Nephron (organoid): ENCODE measurements around the gene SLCO3A1.

ENCODE experiments used
- H3K27ac Mint-ChIP-seq, 3 experiments: 2 replicates each; pipeline ENCODE4 v1.8.0; 2020; ENCODE audit warnings: mixed read lengths in 3 of 3, mild to moderate bottlenecking in 2 of 3, moderate library complexity in 1 of 3
- H3K27me3 Mint-ChIP-seq: 2 replicates; pipeline ENCODE4 v1.8.0; 2021; ENCODE audit warnings: low read depth, mild to moderate bottlenecking, moderate library complexity, mixed read lengths
- H3K36me3 Mint-ChIP-seq: 2 replicates; pipeline ENCODE4 v1.8.0; 2020; ENCODE audit warnings: low read depth, mixed read lengths
- H3K4me1 Mint-ChIP-seq: 2 replicates; pipeline ENCODE4 v1.8.0; 2020; ENCODE audit warnings: mixed read lengths
- H3K4me3 Mint-ChIP-seq, 3 experiments: 2 replicates each; pipeline ENCODE4 v1.8.0; 2020; ENCODE audit warnings: mild to moderate bottlenecking in 3 of 3, mixed read lengths in 3 of 3, moderate library complexity in 2 of 3
- H3K9me3 Mint-ChIP-seq: 2 replicates; pipeline ENCODE4 v1.8.0; 2020; ENCODE audit warnings: mixed read lengths
- TF ChIP-seq, protein P1 (sequence below), 3 experiments: fragments of 200-600 bp; sonication (generic); IDR thresholded peaks; one replicate each; pipeline ENCODE4 v1.5.0; 2021; ENCODE audit warnings: antibody characterized with exemption in 3 of 3; ENCODE audit not compliant: unreplicated experiment in 3 of 3

Gene SLCO3A1

DNA sequence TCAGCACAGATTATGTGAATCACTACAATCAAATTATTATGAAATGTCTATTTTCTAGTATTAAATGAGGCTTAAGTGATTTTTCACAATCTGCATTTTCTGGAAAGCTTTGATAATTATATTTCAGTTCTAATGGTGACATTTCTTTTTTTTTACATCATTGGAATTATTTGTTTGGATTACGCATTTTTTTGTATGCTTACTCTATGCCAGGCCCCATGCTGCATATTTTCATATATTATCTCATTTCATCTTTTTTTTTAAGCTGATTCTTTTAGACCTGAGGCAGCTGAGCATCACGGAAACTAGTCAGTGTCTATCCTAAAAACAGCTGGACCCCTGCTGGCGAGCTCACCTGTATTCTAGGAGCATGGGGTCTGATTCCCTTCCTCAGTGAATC, 31.1 kb downstream of the SLCO3A1 start:
- H3K4me1 Mint-ChIP-seq: peaks cover 22% of the 10 kb centered on the region
- H3K27me3 Mint-ChIP-seq: peaks cover 9% of the 10 kb centered on the region
- H3K36me3 Mint-ChIP-seq: no peaks in the 10 kb centered on the region
- H3K9me3 Mint-ChIP-seq: no peaks in the 10 kb centered on the region
- H3K27ac Mint-ChIP-seq: no peak overlapping the region
- H3K4me3 Mint-ChIP-seq: no peak overlapping the region
- TF ChIP-seq, protein P1, sequence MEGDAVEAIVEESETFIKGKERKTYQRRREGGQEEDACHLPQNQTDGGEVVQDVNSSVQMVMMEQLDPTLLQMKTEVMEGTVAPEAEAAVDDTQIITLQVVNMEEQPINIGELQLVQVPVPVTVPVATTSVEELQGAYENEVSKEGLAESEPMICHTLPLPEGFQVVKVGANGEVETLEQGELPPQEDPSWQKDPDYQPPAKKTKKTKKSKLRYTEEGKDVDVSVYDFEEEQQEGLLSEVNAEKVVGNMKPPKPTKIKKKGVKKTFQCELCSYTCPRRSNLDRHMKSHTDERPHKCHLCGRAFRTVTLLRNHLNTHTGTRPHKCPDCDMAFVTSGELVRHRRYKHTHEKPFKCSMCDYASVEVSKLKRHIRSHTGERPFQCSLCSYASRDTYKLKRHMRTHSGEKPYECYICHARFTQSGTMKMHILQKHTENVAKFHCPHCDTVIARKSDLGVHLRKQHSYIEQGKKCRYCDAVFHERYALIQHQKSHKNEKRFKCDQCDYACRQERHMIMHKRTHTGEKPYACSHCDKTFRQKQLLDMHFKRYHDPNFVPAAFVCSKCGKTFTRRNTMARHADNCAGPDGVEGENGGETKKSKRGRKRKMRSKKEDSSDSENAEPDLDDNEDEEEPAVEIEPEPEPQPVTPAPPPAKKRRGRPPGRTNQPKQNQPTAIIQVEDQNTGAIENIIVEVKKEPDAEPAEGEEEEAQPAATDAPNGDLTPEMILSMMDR (IDR thresholded peaks at IDR 0.05; ENCODE audit: unreplicated experiment in 3 of 3): no peak

DNA sequence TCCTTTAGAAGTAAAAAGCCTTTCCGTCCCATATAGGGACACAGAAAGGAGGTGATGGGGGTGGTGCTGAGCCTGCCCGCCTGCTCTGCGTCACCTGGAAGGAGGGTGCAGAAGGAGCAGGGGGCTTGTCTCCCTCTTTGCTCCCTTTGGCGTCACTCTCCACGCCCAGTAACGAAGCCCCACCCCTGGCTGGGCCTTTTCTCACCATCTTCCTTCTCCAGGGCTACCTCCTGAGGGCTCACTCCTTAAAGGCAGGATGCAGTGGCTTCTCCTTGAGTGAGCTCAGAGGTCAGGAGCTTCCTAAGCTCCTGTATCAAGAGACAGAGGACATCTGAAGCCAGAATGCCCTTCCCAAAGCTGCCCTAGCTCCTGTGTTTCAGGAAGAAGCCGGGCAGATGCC, 31.5 kb downstream of the SLCO3A1 start:
- TF ChIP-seq, protein P1 (IDR thresholded peaks at IDR 0.05; ENCODE audit: unreplicated experiment in 3 of 3): no peak
- Mint-ChIP-seq H3K4me1 (peaks cover 22% of the 10 kb centered on the region), H3K27ac (no peak overlapping the region), H3K9me3 (no peaks in the 10 kb centered on the region), H3K4me3 (no peak overlapping the region), H3K27me3 (peaks cover 9% of the 10 kb centered on the region), H3K36me3 (no peaks in the 10 kb centered on the region)

DNA sequence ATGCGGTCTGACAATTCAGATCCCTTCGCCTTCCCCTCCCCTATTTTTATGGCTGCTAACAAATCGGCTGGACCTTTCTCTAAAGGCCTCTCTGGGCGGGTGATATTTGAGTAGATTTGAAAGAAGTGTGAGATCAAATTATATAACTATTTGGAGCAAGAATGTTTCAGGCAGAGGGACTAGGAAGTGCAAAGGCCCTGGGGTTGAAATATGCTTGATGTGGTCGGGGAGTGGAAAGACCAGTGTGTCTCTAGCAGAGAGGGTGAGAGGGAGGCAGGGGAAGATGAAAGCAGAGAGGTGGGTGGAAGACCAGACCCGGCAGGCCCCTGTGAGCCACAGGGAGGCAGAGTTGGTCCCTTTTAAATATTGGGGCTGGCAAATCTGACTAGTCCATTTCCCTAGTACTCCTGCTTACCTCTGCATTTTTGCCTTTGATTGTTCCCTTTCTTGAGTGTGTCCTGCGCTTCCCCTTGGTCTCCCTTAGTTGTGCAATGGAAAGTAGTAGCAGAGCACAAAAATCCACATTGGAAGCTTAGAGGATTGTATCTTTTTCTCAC, 32.3 kb downstream of the SLCO3A1 start:
- peaks cover 9% of the 10 kb centered on the region for H3K27me3 Mint-ChIP-seq
- H3K9me3 Mint-ChIP-seq: no peaks in the 10 kb centered on the region
- H3K36me3 Mint-ChIP-seq: no peaks in the 10 kb centered on the region
- TF ChIP-seq, protein P1 (IDR thresholded peaks at IDR 0.05; ENCODE audit: unreplicated experiment in 3 of 3): no peak
- H3K4me3 Mint-ChIP-seq: no peak overlapping the region
- peaks cover 22% of the 10 kb centered on the region for H3K4me1 Mint-ChIP-seq
- no peak overlapping the region for H3K27ac Mint-ChIP-seq

DNA sequence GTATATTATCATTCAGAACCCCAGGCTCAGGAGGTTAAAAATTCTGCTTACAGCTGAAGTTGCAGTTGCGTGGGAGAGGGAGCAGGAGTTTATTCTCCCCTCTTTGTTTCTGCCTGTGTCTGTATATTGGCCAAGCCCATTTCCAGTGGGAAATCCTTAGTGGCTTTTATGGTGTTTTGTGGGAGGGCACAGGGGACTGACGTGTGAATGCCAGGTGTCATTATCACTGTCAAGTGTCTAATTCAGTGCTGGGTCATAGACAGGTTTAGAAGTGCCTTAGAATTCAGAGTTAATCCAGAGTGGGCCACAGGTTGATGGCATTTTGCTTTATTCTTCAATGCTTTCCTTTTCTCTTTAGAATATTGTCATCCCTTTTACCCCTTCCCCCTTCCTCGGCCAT, 33.4 kb downstream of the SLCO3A1 start:
- Mint-ChIP-seq H3K27me3 (peaks cover 9% of the 10 kb centered on the region), H3K36me3 (no peaks in the 10 kb centered on the region), H3K4me1 (peaks cover 28% of the 10 kb centered on the region), H3K27ac (no peak overlapping the region), H3K9me3 (no peaks in the 10 kb centered on the region), H3K4me3 (no peak overlapping the region)
- TF ChIP-seq, protein P1 (IDR thresholded peaks at IDR 0.05; ENCODE audit: unreplicated experiment in 3 of 3): no peak

DNA sequence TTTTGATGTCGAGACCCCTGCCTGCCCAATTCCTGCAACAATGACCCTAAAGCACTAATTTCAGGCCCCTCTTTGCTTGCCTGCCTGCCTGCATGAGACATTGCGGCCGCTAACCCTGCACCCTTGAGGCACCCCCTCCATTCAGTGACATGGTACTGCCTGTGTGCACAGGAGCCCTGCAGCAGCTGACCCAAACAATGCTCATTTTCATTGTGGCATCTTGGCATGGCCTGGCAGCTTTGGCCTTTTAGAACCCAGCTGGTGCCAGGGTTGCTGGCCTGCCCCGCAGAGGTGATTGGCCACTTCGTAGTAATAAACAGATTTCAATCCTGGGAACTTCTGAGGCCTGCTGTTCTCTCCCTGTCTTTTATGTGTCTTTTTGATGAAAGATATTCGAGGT, 33.8 kb downstream of the SLCO3A1 start:
- H3K36me3 Mint-ChIP-seq: no peaks in the 10 kb centered on the region
- peaks cover 9% of the 10 kb centered on the region for H3K27me3 Mint-ChIP-seq
- TF ChIP-seq, protein P1 (IDR thresholded peaks at IDR 0.05; ENCODE audit: unreplicated experiment in 3 of 3): no peak
- no peak overlapping the region for H3K27ac Mint-ChIP-seq
- H3K4me1 Mint-ChIP-seq: peaks cover 31% of the 10 kb centered on the region
- no peaks in the 10 kb centered on the region for H3K9me3 Mint-ChIP-seq
- no peak overlapping the region for H3K4me3 Mint-ChIP-seq

DNA sequence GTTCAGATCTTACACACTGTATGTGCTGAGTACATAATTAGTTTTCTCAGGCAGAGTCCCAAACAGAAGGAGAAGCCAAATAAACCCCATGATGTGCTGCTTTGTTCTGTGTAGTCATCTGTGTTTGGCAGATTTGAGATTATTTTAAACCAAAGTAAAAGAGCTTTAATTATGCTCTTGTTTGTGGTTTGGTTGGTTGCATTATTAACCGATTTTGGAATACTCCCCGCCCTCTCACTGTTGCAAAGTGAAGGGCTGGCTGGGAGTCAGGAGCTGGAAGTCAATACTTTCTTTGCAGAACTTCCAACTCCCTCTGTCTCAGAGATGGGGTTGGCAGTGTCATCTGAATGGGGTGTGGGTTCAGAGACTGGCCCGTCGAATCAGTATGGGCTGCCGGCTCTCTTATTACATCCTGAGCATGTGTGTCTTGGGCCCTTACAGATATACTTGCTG, 34.4 kb downstream of the SLCO3A1 start:
- TF ChIP-seq, protein P1 (IDR thresholded peaks at IDR 0.05; ENCODE audit: unreplicated experiment in 3 of 3): no peak
- no peaks in the 10 kb centered on the region for H3K36me3 Mint-ChIP-seq
- H3K27ac Mint-ChIP-seq: no peak overlapping the region
- H3K4me3 Mint-ChIP-seq: no peak overlapping the region
- no peaks in the 10 kb centered on the region for H3K9me3 Mint-ChIP-seq
- peaks cover 4% of the 10 kb centered on the region for H3K27me3 Mint-ChIP-seq
- peaks cover 36% of the 10 kb centered on the region for H3K4me1 Mint-ChIP-seq
